Cardiac fibroblast (primary cell): ENCODE data around the gene MLLT1.

Experiments used
- DNase-seq, 2 donors: peaks; one replicate each; pipeline versions ENCODE4 v3.0.0 to v3.0.0-alpha.2; 2010; ENCODE audit warnings: low read depth in 2 of 2
- H3K4me3 ChIP-seq, 2 donors: replicated peaks in 1 of 2; 1 replicate in 1 of 2; 2 replicates in 1 of 2; pipeline ENCODE4 v1.5.1; 2011; ENCODE audit warnings: low read depth in 2 of 2, low read length in 2 of 2, mild to moderate bottlenecking in 2 of 2, moderate library complexity in 1 of 2
- TF ChIP-seq, protein P1 (sequence below): IDR thresholded peaks from one replicate; pipeline ENCODE4 v1.5.1; 2011; ENCODE audit warnings: low read depth, mild to moderate bottlenecking, low read length, inconsistent platforms

The MLLT1 gene

DNA sequence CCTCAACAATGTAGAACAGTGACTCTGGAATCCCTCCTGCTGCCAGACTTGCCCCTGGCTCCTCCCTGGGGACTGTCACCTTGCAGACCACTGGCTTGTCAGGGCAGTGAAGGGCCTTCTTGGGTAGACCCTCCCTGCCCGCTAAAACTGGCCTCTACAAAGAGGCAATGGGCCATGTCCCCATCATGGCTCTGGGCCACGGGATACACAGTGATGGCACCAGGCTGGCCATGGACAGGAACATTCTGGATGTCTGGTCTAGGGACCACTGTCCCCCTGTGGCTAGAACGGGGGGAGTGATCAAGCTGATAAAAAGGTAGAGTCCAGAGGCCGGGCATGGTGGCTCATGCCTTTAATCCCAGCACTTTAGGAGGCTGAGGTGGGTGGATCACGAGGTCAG is 83.4 kb downstream of the MLLT1 start:
- DNase-seq = no peak
- TF ChIP-seq, protein P1, sequence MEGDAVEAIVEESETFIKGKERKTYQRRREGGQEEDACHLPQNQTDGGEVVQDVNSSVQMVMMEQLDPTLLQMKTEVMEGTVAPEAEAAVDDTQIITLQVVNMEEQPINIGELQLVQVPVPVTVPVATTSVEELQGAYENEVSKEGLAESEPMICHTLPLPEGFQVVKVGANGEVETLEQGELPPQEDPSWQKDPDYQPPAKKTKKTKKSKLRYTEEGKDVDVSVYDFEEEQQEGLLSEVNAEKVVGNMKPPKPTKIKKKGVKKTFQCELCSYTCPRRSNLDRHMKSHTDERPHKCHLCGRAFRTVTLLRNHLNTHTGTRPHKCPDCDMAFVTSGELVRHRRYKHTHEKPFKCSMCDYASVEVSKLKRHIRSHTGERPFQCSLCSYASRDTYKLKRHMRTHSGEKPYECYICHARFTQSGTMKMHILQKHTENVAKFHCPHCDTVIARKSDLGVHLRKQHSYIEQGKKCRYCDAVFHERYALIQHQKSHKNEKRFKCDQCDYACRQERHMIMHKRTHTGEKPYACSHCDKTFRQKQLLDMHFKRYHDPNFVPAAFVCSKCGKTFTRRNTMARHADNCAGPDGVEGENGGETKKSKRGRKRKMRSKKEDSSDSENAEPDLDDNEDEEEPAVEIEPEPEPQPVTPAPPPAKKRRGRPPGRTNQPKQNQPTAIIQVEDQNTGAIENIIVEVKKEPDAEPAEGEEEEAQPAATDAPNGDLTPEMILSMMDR = no peak
- H3K4me3 ChIP-seq = no peak overlapping the region

DNA sequence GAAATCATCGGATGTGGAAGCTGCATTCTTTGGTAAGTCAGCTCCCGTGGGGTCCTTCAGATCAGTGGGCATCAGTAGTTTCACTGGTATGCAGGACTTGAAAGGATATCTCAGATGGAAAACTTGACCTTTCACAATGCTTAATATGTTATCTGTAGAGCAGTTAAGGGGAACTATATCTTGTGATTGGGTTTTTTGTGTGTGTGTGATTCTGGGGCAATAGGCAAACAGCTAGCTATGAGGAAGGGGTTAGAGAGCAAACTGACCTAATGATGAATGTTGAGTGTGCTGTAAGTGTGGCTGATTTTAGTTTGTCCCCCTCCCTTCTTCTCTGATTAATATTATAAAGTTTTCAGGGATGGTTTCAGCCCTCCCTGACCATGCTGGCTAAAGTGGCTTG is 91.0 kb downstream of the MLLT1 start:
- no peak overlapping the region for H3K4me3 ChIP-seq
- DNase-seq = no peak
- TF ChIP-seq, protein P1 = no peak

DNA sequence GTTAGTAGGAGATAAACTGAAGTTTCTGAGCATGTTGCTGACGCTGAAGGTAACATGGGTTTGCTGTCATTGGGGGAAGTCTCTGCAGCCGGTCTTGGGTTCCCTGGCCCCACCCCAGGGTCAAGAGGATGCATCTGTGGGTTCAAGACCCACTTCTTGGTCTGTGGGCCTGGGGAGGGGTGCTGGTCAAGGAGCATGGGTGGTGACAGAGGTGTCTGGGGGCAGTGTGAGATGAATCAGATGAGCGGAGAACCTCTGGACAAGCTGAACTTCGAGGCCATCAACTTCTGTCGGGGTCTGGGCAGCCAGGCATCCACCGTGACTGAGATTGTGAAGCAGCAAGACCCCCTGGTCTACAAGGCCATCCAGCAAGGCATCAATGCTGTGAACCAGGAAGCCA is 92.4 kb downstream of the MLLT1 start:
- no peak overlapping the region for H3K4me3 ChIP-seq
- DNase-seq = no peak
- TF ChIP-seq, protein P1 = no peak

DNA sequence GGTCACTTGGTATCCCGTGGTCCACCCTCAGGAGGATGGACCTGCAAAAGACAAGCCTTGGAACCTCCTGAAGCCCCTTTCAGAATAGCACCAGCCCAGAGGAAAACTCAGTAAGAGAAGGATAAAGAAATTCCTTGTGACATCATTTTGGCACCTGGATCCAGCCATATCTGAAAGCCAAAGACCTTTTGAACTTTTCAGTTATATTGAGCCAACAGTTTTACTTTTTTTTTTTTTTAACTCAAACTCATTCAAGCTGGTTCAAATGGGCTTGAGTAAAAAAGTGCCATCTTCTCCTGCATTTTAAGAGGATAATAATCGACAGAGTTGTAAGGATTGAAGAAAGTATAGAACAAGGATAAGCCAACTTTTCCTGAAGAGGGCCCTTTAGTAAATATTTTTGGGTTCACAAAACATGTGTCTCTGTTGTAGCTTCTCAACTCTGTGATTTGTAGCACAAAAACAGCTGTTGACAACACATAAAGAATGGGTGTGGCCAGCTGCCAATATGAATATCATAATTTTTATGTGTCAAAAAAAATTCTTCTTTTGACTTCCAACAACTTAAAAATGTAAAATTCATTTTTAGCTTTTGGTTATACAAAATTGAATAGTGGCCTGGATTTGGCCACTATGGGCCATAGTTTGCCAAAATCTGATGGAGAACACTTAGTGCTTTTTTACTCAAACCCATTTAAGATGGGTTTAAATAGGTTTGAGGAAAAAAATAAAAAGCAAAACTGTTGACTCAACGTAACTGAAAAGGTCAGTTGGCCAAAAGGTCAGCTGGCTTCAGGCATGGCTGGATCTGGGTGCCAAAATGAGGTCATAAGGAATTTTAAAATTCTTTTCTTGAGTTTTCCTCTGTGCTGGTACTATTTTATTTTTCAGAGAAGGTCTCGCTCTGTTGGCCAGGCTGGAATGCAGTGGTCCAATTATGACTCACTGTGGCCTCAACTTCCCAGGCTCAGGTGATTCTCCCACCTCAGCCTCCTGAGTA is 93.6 kb downstream of the MLLT1 start:
- no peak for DNase-seq
- H3K4me3 ChIP-seq = no peak overlapping the region
- TF ChIP-seq, protein P1 = no peak

DNA sequence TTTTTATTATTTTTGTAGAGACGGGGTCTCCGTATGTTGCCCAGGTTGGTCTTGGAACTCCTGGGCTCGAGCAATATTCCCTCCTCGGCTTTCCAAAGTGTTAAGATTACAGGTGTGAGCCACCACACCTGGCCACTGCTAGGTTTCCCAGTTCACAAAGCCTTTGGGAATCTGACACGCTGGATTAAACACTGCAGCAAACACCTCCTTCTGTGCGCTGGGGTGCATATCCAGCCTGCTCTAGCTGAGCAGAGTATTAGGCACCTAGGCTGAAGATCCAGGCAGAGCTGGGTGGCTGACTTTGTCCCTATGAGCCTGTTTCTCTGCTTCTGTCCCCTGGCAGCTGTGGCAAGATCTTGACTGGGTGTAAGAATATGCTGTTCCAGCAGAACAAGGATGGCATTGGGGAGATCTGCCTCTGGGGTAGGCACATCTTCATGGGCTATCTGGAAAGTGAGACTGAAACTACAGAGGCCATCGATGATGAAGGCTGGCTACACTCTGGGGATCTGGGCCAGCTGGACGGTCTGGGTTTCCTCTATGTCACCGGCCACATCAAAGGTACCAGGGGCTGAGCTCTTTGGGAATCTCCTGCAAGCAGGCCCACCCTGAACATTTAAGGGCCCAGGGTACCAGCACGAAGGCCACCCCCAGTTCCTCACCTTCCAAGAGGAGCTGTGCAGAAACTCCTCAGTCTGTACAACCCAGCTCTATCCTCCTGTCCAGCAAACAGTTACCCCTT is 94.5 kb downstream of the MLLT1 start:
- H3K4me3 ChIP-seq = no peak overlapping the region
- no peak for DNase-seq
- TF ChIP-seq, protein P1 = no peak

DNA sequence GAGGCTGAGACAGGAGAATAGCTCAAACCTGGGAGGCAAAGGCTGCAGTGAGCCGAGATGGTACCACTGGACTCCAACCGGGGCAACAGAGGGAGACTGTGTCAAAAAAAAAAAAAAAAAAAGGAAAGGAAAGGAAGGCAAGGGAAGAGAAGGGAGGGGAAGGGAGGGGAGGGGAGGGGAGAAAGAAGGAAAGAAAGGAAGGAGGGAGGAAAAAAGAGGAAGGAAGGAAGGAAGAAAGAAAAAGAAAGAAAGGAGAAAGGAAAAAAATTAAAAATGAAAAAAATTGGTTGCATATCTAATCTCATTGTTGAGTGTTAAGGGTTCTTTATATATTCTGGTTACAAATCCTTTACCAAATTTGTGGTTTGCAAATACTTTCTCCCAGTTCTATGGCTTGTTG is 98.7 kb downstream of the MLLT1 start:
- no peak for DNase-seq
- TF ChIP-seq, protein P1 = no peak
- no peak overlapping the region for H3K4me3 ChIP-seq
